SKM-1 treated with dmso at 0.1 percent for 144 hours (cell line): ENCODE measurements around the gene MID1IP1.

Source experiments
- DNase-seq: peaks from one replicate; lab custom pipeline; 2025; ENCODE audit not compliant: unreplicated experiment; lab: John Stamatoyannopoulos, UW

MID1IP1 gene

GRCh38 chrX:38800981-38801845 is at the start of gene MID1IP1:
TSS of gene MID1IP1 (plus strand) at chrX:38801459. CDS start at chrX:38804947, 3,488 bp downstream.
- no peak for DNase-seq

GRCh38 chrX:38754102-38754790 is 47.0 kb upstream of the MID1IP1 start:
- no peak for DNase-seq

- DNase-seq, result no peak
These were observed 46.2 kb upstream of the MID1IP1 start for GRCh38 chrX:38754818-38755718.

GRCh38 chrX:38760883-38761282 is 40.4 kb upstream of the MID1IP1 start:
- no peak for DNase-seq

DNA sequence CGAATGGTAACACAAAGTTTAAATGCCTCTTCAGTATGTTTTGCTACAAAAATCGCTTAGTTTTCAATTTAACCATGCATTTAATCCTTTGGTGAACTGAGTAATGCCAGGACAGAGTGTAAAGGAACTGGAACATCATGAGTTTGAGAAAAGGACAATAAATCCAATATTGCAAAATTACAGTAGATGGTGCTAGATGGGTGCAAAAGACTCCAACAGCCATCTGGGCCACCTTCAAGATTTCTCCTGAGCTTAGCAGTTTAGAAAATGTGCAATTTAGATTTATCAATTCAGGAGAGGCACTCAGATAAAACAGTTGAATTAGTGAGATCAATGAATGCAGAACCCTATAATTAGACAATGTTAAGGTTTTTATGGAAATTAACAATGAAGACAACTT is 33.2 kb upstream of the MID1IP1 start:
- no peak for DNase-seq

DNA sequence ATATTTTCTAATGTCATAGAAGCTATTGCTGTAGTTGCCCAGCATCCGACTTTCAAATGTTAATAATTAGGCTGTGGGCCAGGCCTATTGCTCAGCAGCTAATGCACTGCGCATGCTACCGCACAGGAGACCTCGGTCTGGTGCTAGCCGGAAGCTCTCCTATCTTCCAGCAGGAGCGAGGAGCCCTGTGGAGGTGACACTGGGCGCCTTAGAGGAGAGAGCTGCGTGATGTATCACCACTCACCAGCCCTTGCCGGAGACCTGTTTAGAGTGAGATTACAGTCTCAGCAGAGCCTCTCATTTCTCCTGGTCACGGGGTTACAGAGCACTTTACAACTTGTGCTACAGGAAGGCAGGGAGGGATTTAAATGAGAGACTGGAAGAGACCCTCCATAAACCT is 31.1 kb upstream of the MID1IP1 start:
- no peak for DNase-seq

GRCh38 chrX:38774249-38774648 is 27.0 kb upstream of the MID1IP1 start:
- DNase-seq, result no peak

GRCh38 chrX:38796946-38797345 is 4.3 kb upstream of the MID1IP1 start:
- DNase-seq, result no peak

- DNase-seq, result no peak
These were observed 2.3 kb upstream of the MID1IP1 start for GRCh38 chrX:38798956-38799355.

- DNase-seq, result no peak
These were observed 1.2 kb upstream of the MID1IP1 start for GRCh38 chrX:38799995-38800580.

DNA sequence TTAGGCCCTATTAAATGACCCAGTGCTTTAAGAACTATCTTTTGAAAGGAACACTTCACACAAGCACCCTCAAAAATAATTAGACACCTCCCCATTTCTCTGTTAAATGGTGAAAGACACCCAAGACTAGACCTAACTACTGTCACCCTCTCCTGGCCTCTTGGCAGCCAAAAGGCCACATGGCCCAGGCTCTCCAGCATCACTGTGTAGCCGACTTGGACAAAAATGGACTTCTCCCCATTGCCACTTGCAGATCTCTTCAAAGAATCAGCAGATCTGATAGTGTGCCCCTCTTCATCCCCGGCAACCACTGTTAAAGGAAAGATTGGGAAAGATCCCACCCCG is 2.0 kb downstream of the MID1IP1 start:
- no peak for DNase-seq

GRCh38 chrX:38803588-38804431 is 2.6 kb downstream of the MID1IP1 start:
- DNase-seq, result peak; percentile 56

- no peak for DNase-seq
These were observed 3.1 kb downstream of the MID1IP1 start for GRCh38 chrX:38804432-38804681.

GRCh38 chrX:38804682-38805431 is 3.6 kb downstream of the MID1IP1 start:
- no peak for DNase-seq

- peak; percentile 68 for DNase-seq
These were observed 4.5 kb downstream of the MID1IP1 start for GRCh38 chrX:38805432-38806389.

DNA sequence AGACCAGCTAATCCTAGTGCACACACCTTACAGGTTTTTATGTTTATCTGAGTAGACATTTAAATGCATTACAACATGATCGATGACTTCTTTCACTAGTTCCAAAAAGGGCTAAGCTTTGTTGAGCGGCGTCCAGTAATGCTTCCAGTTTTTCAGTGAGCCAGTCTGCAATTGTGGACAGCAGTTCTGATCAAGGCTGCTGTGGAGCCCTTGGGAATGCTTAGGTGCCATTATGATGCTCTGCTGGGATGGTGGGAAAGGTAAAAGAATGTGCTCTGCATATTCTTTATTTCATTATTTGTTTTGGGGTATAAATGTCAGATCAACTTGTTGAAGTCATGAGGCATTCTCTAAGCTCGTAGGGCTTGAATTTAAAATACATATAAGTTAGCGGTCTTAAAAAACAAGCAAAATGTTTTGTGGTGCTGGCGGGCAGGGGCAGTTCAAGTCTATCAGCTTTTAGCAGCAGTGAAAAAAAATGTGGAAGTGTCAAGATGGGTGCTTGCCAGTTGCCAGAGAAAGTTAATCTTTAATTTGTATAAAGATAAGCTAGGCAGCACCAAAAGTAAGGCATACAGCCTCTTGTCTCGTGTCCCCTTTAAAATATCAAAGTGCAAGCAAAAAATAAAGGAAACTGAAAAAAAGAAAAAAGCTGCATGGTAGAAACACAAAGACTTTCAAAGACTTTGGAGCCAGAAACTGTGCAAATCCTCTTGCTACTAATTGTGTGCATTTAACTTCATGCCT is 5.8 kb downstream of the MID1IP1 start:
- no peak for DNase-seq

DNA sequence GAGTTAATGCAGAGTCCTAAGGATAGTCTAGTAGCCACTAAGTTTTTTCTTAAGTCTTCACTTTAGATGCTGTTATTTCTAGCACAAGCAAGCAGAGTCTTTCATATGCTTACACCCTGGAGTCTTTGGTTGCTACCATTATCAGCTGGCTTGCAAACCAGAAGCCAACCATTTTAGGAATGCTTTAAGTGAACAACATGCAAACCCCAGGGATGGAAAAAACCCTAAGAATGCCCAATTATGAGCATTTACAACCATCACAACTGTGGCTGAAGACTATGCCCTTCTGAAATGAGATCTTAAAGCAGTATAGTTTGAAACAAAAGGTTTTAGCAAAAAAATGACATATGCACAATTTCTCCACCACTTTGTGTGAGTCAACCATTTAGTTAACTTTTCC is 6.6 kb downstream of the MID1IP1 start:
- DNase-seq, result no peak
